Trophoblast cell (in vitro differentiated cells and primary cell): ENCODE data around the gene IPMK.

Experiments
- DNase-seq, 2 donors: peaks; one replicate each; pipeline ENCODE4 v3.0.0-alpha.2; 2016
- H2AFZ ChIP-seq: 2 replicates; pipeline ENCODE4 v1.6.1; 2013; ENCODE audit warnings: low read length, moderate library complexity, mild to moderate bottlenecking; ENCODE audit not compliant: insufficient read depth, poor library complexity
- H2AK5ac ChIP-seq: 2 replicates; pipeline ENCODE4 v1.6.1; 2013; ENCODE audit warnings: mild to moderate bottlenecking, low read length
- H2BK120ac ChIP-seq: 2 replicates; pipeline ENCODE4 v1.6.1; 2013; ENCODE audit warnings: low read length, mild to moderate bottlenecking, moderate library complexity; ENCODE audit not compliant: insufficient read depth, poor library complexity
- H2BK12ac ChIP-seq: 2 replicates; pipeline ENCODE4 v1.6.1; 2013; ENCODE audit warnings: mild to moderate bottlenecking, low read length, moderate library complexity
- H2BK5ac ChIP-seq: 2 replicates; pipeline ENCODE4 v1.6.1; 2013; ENCODE audit warnings: low read length, low read depth, moderate library complexity, mild to moderate bottlenecking; ENCODE audit not compliant: poor library complexity
- H3K14ac ChIP-seq: 2 replicates; pipeline ENCODE4 v1.6.1; 2013; ENCODE audit warnings: mild to moderate bottlenecking, low read length
- H3K18ac ChIP-seq: 2 replicates; pipeline ENCODE4 v1.6.1; 2013; ENCODE audit warnings: mild to moderate bottlenecking, low read length
- H3K23ac ChIP-seq: 2 replicates; pipeline ENCODE4 v1.6.1; 2013; ENCODE audit warnings: low read length
- H3K27ac ChIP-seq: 2 replicates; pipeline ENCODE4 v1.5.1; 2013; ENCODE audit warnings: low read depth, mild to moderate bottlenecking, inconsistent platforms, low read length, moderate library complexity
- H3K27me3 ChIP-seq: 2 replicates; pipeline ENCODE4 v1.6.1; 2013; ENCODE audit warnings: inconsistent platforms, mild to moderate bottlenecking, low read length, moderate library complexity; ENCODE audit not compliant: insufficient read depth
- H3K36me3 ChIP-seq, 2 experiments: 1 replicate in 1 of 2; 2 replicates in 1 of 2; pipeline ENCODE4 v1.6.1; 2013; ENCODE audit warnings: low read length in 2 of 2, mild to moderate bottlenecking in 2 of 2, moderate library complexity in 1 of 2; ENCODE audit not compliant: insufficient read depth in 2 of 2, control insufficient read depth in 1 of 2
- H3K4ac ChIP-seq: 2 replicates; pipeline ENCODE4 v1.6.1; 2013; ENCODE audit warnings: low read depth, mild to moderate bottlenecking, low read length, moderate library complexity
- H3K4me1 ChIP-seq, 2 experiments: 1 replicate in 1 of 2; 2 replicates in 1 of 2; pipeline ENCODE4 v1.6.1; 2013; ENCODE audit warnings: low read length in 2 of 2, mild to moderate bottlenecking in 2 of 2, moderate library complexity in 1 of 2; ENCODE audit not compliant: insufficient read depth in 2 of 2, control insufficient read depth in 1 of 2
- H3K4me2 ChIP-seq: 2 replicates; pipeline ENCODE4 v1.6.1; 2013; ENCODE audit warnings: inconsistent platforms, mild to moderate bottlenecking, low read length, moderate library complexity
- H3K4me3 ChIP-seq: 2 replicates; pipeline ENCODE4 v1.5.1; 2013; ENCODE audit warnings: mild to moderate bottlenecking, low read depth, low read length, inconsistent platforms
- H3K79me1 ChIP-seq: one replicate; pipeline ENCODE4 v1.6.1; 2013; ENCODE audit warnings: low read length
- H3K79me2 ChIP-seq: 2 replicates; pipeline ENCODE4 v1.6.1; 2013; ENCODE audit warnings: low read length, mild to moderate bottlenecking; ENCODE audit not compliant: control insufficient read depth, insufficient read depth, poor library complexity
- H3K9ac ChIP-seq: 2 replicates; pipeline ENCODE4 v1.6.1; 2013; ENCODE audit warnings: mild to moderate bottlenecking, low read length
- H3K9me3 ChIP-seq: 2 replicates; pipeline ENCODE4 v1.6.1; 2013; ENCODE audit warnings: low read depth, mild to moderate bottlenecking, control low read depth, inconsistent platforms, low read length; ENCODE audit not compliant: insufficient read depth
- H4K12ac ChIP-seq: 2 replicates; pipeline ENCODE4 v1.6.1; 2013; ENCODE audit warnings: low read depth, mild to moderate bottlenecking, low read length, moderate library complexity
- H4K8ac ChIP-seq: 2 replicates; pipeline ENCODE4 v1.6.1; 2013; ENCODE audit warnings: low read depth, mild to moderate bottlenecking, low read length, moderate library complexity
- H4K91ac ChIP-seq: one replicate; pipeline ENCODE4 v1.6.1; 2013; ENCODE audit warnings: low read depth, mild to moderate bottlenecking, low read length, moderate library complexity
- WGBS: extraction: QIAGEN DNeasy Blood & Tissue Kit; methylation state at CpG from one replicate; pipeline ENCODE4 v1.1.7; 2013; ENCODE audit warnings: missing lambda C conversion rate; ENCODE audit not compliant: insufficient read length, insufficient coverage; ENCODE audit errors: extremely low coverage; 5-methylcytosine and 5-hydroxymethylcytosine counted together

The IPMK gene

DNA sequence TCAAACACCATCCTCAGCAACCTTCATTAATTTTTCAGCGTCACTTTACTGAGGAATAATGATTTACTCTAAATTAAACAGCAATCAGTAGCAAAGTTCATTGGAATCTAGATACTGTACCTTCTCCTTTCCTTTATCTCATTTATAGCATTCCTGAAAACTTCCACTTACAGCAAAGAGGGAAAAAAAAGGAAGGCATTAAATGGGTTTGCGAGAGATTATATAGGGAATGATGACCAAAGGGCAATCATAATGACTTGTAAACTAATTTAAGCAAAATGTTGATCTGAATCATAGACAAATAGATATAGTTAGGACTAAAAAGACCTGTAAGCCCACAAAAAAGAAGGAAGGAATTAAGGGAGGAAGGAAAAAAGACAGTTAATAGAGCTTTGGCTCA, 42.0 kb downstream of the IPMK start:
- H3K23ac ChIP-seq = no peak overlapping the region
- H3K9ac ChIP-seq = no peak overlapping the region
- H3K9me3 ChIP-seq = no peaks in the 10 kb centered on the region
- no peak overlapping the region for H2AFZ ChIP-seq
- no peak overlapping the region for H2BK120ac ChIP-seq
- no peak overlapping the region for H3K4me3 ChIP-seq
- H3K18ac ChIP-seq = no peak overlapping the region
- no peak overlapping the region for H3K27ac ChIP-seq
- H3K36me3 ChIP-seq = no peaks in the 10 kb centered on the region
- no peaks in the 10 kb centered on the region for H3K79me1 ChIP-seq
- H4K12ac ChIP-seq = no peak overlapping the region
- no peak overlapping the region for H3K4ac ChIP-seq
- no peak overlapping the region for H3K4me2 ChIP-seq
- no peaks in the 10 kb centered on the region for H3K27me3 ChIP-seq
- H2BK5ac ChIP-seq = no peak overlapping the region
- DNase-seq = no peak
- no peak overlapping the region for H4K91ac ChIP-seq
- no CpG with 5 or more reads among the region's 2 CpGs for WGBS
- H3K14ac ChIP-seq = no peak overlapping the region
- no peak overlapping the region for H2AK5ac ChIP-seq
- no peak overlapping the region for H4K8ac ChIP-seq
- no peak overlapping the region for H2BK12ac ChIP-seq
- no peaks in the 10 kb centered on the region for H3K79me2 ChIP-seq
- H3K4me1 ChIP-seq = no peaks in the 10 kb centered on the region

DNA sequence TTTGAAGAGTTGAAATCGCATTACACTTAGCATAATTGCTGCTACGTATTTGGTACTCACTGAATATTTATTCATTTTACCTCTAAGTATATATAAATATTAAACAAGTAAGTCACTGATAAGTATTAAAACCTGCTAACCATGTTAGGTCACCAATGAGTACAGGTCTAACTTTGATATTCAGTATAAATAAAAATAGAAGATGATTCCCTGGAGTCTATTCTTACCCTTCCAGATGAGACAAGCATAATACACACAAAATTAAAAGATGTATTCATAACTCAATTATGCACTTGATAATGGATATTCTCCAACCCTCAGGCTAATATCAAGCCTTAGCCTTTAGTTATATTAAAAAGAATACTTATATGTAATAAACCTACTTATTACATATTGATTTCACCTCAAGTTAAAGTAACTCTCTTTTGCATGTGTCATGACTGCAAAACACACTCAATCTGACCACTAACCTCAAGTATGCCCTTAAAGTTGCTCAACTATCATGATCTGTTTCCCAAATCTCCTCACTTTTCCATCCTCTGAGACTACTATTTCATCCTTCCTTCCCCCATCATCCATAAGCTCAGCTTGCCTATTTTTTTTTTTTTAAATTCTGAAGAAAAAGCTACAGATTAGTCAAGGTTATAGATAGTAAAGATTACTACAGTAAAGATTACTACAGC, 46.8 kb downstream of the IPMK start:
- Histone ChIP-seq H2AFZ (no peak overlapping the region), H3K27ac (no peak overlapping the region), H3K4me1 (no peaks in the 10 kb centered on the region), H2AK5ac (no peak overlapping the region), H3K27me3 (no peaks in the 10 kb centered on the region), H2BK12ac (no peak overlapping the region), H3K9me3 (no peaks in the 10 kb centered on the region), H4K8ac (no peak overlapping the region), H3K79me1 (no peaks in the 10 kb centered on the region), H2BK120ac (no peak overlapping the region), H3K4me2 (no peak overlapping the region), H3K14ac (no peak overlapping the region), H4K91ac (no peak overlapping the region), H3K9ac (no peak overlapping the region), H3K79me2 (no peaks in the 10 kb centered on the region), H4K12ac (no peak overlapping the region), H2BK5ac (no peak overlapping the region), H3K4ac (no peak overlapping the region), H3K23ac (no peak overlapping the region), H3K18ac (no peak overlapping the region), H3K4me3 (no peak overlapping the region), H3K36me3 (no peaks in the 10 kb centered on the region)
- no peak for DNase-seq
- no CpG with 5 or more reads among the region's 2 CpGs for WGBS

DNA sequence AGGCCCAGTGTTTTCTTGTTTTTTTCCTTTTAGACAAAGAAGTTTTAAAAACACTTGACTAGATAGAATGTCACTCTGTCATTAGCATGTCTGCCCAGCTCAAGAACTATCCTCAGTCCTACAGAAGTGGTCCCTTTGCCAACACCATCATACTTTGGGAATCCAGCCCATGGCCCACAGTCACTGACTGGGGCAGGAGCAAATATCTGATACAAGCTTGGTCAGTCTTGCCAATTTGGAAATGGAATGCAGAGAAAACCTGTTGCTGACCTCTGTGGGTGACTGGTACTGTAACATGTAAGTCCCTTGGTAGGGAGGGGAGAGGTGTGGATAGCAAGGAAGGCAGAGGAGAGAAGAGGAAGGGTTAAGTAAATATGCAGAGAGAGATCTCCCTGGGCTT, 47.8 kb downstream of the IPMK start:
- no peak for DNase-seq
- no peak overlapping the region for H2AK5ac ChIP-seq

DNA sequence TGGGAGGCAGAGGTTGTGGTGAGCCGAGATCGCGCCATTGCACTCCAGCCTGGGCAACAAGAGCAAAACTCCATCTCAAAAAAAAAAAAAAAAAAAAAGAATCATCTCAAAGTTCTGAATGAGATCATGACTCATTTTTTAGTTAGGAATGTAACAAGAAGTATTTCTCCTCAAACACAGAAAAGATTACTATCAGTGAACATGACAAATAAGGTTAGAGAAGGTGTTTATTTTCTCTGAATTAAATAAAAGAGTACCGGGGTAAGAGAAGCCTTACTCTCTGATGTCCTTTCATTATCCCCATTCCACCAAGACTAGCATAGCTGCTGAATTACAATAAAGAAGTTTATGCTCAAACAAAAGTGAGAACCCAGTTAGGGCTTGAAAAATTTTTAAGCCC, 50.1 kb downstream of the IPMK start:
- Histone ChIP-seq H3K79me1 (no peaks in the 10 kb centered on the region), H3K27me3 (no peaks in the 10 kb centered on the region), H2AK5ac (no peak overlapping the region)

More for the DNA sequence above, 47.8 kb downstream of the IPMK start:
- no peaks in the 10 kb centered on the region for H3K9me3 ChIP-seq
- peak overlapping the region; percentile 63 for H3K9ac ChIP-seq
- no peak overlapping the region for H3K18ac ChIP-seq
- no peak overlapping the region for H3K14ac ChIP-seq
- no peak overlapping the region for H3K4me3 ChIP-seq
- no peak overlapping the region for H2BK120ac ChIP-seq
- no peaks in the 10 kb centered on the region for H3K27me3 ChIP-seq
- H3K27ac ChIP-seq = no peak overlapping the region
- no peaks in the 10 kb centered on the region for H3K79me2 ChIP-seq
- H4K12ac ChIP-seq = no peak overlapping the region
- H4K91ac ChIP-seq = no peak overlapping the region
- no peak overlapping the region for H2BK12ac ChIP-seq
- no peak overlapping the region for H3K4ac ChIP-seq
- H3K79me1 ChIP-seq = no peaks in the 10 kb centered on the region
- no peak overlapping the region for H4K8ac ChIP-seq
- no peaks in the 10 kb centered on the region for H3K36me3 ChIP-seq
- H2BK5ac ChIP-seq = no peak overlapping the region
- H3K23ac ChIP-seq = peak overlapping the region; percentile 96
- no peaks in the 10 kb centered on the region for H3K4me1 ChIP-seq
- H2AFZ ChIP-seq = no peak overlapping the region
- H3K4me2 ChIP-seq = no peak overlapping the region

More for the DNA sequence above, 50.1 kb downstream of the IPMK start:
- Histone ChIP-seq H3K18ac (no peak overlapping the region), H2BK120ac (no peak overlapping the region), H4K91ac (no peak overlapping the region), H2BK5ac (no peak overlapping the region), H4K8ac (no peak overlapping the region), H2BK12ac (no peak overlapping the region), H3K9ac (no peak overlapping the region), H3K4me1 (no peaks in the 10 kb centered on the region), H2AFZ (no peak overlapping the region), H4K12ac (no peak overlapping the region), H3K27ac (no peak overlapping the region), H3K9me3 (no peaks in the 10 kb centered on the region), H3K4me2 (no peak overlapping the region), H3K4ac (no peak overlapping the region), H3K79me2 (no peaks in the 10 kb centered on the region), H3K23ac (no peak overlapping the region), H3K14ac (no peak overlapping the region), H3K4me3 (no peak overlapping the region), H3K36me3 (no peaks in the 10 kb centered on the region)
- no CpG with 5 or more reads among the region's 4 CpGs for WGBS
- DNase-seq = peak in 1 of 2 donors; percentile 65
